IMR-90 (cell line): ENCODE measurements around the gene SETD2.

ENCODE experiments used
- POLR2A ChIP-seq: IDR thresholded peaks from 2 replicates; pipeline ENCODE4 v1.6.1; 2012; ENCODE audit warnings: mild to moderate bottlenecking, low read depth, low read length
- RCOR1 ChIP-seq: IDR thresholded peaks from 2 replicates; pipeline ENCODE4 v1.6.1; 2012; ENCODE audit warnings: mild to moderate bottlenecking, low read length, improper control_type of control experiment; ENCODE audit not compliant: insufficient replicate concordance
- TF ChIP-seq, protein P1 (sequence below): conservative IDR thresholded peaks from 2 replicates; pipeline ENCODE4 v1.5.1; 2012; ENCODE audit warnings: mild to moderate bottlenecking, low read depth, low read length, improper control_type of control experiment

DNA sequence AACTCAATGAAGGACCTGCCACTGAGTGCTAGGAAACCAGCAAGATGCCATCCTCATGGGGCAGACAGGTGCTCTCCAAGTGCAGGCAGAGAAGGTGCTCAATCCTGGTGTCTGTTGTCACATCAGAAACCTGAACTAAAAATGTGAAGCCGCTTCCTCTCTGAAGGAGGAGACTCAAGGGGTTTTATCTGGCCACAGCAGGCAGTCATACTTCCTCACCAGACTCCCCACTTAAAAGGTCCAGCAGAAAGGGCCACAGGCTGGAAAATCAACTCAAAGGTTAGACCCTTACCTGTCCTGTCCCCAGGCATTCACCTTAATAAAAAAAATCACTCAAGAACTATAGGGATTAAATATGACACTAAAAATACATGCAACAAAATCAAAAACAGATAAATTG is 192.2 kb downstream of the SETD2 start:
- no peak for TF ChIP-seq RCOR1
- TF ChIP-seq POLR2A, result no peak
- TF ChIP-seq, protein P1, sequence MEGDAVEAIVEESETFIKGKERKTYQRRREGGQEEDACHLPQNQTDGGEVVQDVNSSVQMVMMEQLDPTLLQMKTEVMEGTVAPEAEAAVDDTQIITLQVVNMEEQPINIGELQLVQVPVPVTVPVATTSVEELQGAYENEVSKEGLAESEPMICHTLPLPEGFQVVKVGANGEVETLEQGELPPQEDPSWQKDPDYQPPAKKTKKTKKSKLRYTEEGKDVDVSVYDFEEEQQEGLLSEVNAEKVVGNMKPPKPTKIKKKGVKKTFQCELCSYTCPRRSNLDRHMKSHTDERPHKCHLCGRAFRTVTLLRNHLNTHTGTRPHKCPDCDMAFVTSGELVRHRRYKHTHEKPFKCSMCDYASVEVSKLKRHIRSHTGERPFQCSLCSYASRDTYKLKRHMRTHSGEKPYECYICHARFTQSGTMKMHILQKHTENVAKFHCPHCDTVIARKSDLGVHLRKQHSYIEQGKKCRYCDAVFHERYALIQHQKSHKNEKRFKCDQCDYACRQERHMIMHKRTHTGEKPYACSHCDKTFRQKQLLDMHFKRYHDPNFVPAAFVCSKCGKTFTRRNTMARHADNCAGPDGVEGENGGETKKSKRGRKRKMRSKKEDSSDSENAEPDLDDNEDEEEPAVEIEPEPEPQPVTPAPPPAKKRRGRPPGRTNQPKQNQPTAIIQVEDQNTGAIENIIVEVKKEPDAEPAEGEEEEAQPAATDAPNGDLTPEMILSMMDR, result no peak
